ENCODE measurements around the gene TOM1. TPM values are rescaled to one million over a fixed set of nuclear protein-coding genes. Genes with fewer than 3 reads are reported as not detected.

The TOM1 gene
- total RNA-seq, 2 experiments from 2014 or later = 22.7 to 30.6 TPM

GRCh38 chr22:35383679-35384071 is 84.0 kb downstream of the TOM1 start:
- no TSS peak for BruUV-seq (replicated peaks)
- ChIA-PET CTCF (ENCODE audit: unreplicated experiment) (no interaction called here), POLR2A (no interaction called here)
- no peak overlapping the region for H2AFZ ChIP-seq (ENCODE audit: low read length)
- H3K9me3 ChIP-seq (ENCODE audit: low read length) = no peaks in the 10 kb centered on the region
- no peaks in the 10 kb centered on the region for H4K20me1 ChIP-seq (ENCODE audit: insufficient read depth, low read length)
- H3K4me1 ChIP-seq (ENCODE audit: insufficient read depth, low read length, poor library complexity, severe bottlenecking) = peaks cover 28% of the 10 kb centered on the region
- H3K27ac ChIP-seq (ENCODE audit: low read depth, low read length, poor library complexity, severe bottlenecking) = no peak overlapping the region
- no peak overlapping the region for H3K4me3 ChIP-seq (ENCODE audit: low read depth, low read length, poor library complexity, severe bottlenecking)
- H3K79me2 ChIP-seq (ENCODE audit: insufficient read depth, low read depth, low read length) = no peaks in the 10 kb centered on the region
- no peaks in the 10 kb centered on the region for H3K9me2 ChIP-seq (ENCODE audit: insufficient read depth, low read length)
- intact Hi-C loops (cut with micrococcal nuclease; ENCODE audit: unreplicated experiment) = no loop called here
- no peaks in the 10 kb centered on the region for H3K36me3 ChIP-seq (ENCODE audit: insufficient read depth, low read length)
- DNase-seq (ENCODE audit: low spot score) = no peak
- no peak overlapping the region for H3K4me2 ChIP-seq (ENCODE audit: low read length)
- TF ChIP-seq, protein P1, sequence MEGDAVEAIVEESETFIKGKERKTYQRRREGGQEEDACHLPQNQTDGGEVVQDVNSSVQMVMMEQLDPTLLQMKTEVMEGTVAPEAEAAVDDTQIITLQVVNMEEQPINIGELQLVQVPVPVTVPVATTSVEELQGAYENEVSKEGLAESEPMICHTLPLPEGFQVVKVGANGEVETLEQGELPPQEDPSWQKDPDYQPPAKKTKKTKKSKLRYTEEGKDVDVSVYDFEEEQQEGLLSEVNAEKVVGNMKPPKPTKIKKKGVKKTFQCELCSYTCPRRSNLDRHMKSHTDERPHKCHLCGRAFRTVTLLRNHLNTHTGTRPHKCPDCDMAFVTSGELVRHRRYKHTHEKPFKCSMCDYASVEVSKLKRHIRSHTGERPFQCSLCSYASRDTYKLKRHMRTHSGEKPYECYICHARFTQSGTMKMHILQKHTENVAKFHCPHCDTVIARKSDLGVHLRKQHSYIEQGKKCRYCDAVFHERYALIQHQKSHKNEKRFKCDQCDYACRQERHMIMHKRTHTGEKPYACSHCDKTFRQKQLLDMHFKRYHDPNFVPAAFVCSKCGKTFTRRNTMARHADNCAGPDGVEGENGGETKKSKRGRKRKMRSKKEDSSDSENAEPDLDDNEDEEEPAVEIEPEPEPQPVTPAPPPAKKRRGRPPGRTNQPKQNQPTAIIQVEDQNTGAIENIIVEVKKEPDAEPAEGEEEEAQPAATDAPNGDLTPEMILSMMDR (conservative IDR thresholded peaks at IDR 0.05; ENCODE audit: low read length) = no peak
- TF ChIP-seq EZH2phosphoT487 (IDR thresholded peaks at IDR 0.05; ENCODE audit: borderline replicate concordance, low read depth, low read length) = no peak

- Histone ChIP-seq H3K4me3 (ENCODE audit: low read depth, low read length, poor library complexity, severe bottlenecking) (no peak overlapping the region), H4K20me1 (ENCODE audit: insufficient read depth, low read length) (no peaks in the 10 kb centered on the region), H3K9me3 (ENCODE audit: low read length) (no peaks in the 10 kb centered on the region), H3K36me3 (ENCODE audit: insufficient read depth, low read length) (no peaks in the 10 kb centered on the region), H3K4me2 (ENCODE audit: low read length) (no peak overlapping the region), H3K27ac (ENCODE audit: low read depth, low read length, poor library complexity, severe bottlenecking) (no peak overlapping the region), H3K79me2 (ENCODE audit: insufficient read depth, low read depth, low read length) (no peaks in the 10 kb centered on the region), H2AFZ (ENCODE audit: low read length) (peak overlapping the region; percentile 39; the same call in 1 of the 2 replicates), H3K9me2 (ENCODE audit: insufficient read depth, low read length) (no peaks in the 10 kb centered on the region), H3K4me1 (ENCODE audit: insufficient read depth, low read length, poor library complexity, severe bottlenecking) (peaks cover 25% of the 10 kb centered on the region)
- POLR2A ChIA-PET = interaction anchor here (1.1 kb wide), 1 partner anchor 16 kb away, joined by 3 read pairs; no protein-coding TSS in a partner anchor
- CTCF ChIA-PET (ENCODE audit: unreplicated experiment) = no interaction called here
- TF ChIP-seq, protein P1 (conservative IDR thresholded peaks at IDR 0.05; ENCODE audit: low read length) = no peak
- intact Hi-C loops (cut with micrococcal nuclease; ENCODE audit: unreplicated experiment) = no loop called here
- BruUV-seq (replicated peaks) = no TSS peak
- DNase-seq (ENCODE audit: low spot score) = no peak
Observed at GRCh38 chr22:35384527-35384926, 84.8 kb downstream of the TOM1 start.

DNA sequence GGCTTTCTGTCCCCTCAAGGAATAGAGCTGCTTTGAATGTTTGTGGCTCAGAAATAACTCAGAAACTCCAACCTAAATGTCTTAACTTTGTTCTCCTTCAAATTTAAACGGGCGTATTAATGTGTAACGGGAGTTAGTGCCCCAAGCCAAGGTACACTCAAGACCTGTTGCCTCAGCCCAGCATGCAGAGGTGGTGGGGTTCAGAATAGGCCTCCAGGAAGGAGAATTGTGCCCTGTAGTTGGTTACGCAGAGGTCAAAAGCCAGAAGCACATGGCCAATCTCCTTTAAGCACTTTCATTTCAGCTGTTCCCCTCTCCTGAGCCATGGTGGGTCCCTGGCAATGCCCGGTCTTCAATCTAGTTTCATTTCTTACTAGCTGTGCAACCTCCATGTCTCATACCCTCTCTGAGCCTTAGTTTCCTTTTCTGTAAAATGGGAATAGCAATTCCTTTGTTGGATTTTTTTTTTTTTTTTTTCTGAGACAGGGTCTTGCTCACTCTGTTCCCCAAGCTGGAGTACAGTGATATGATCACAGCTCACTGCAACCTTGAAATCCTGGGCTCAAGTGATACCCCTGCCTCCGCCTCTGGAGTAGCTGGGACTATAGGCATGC is 85.4 kb downstream of the TOM1 start:
- Histone ChIP-seq H3K79me2 (ENCODE audit: insufficient read depth, low read depth, low read length) (no peaks in the 10 kb centered on the region), H3K36me3 (ENCODE audit: insufficient read depth, low read length) (no peaks in the 10 kb centered on the region), H3K4me1 (ENCODE audit: insufficient read depth, low read length, poor library complexity, severe bottlenecking) (peaks cover 25% of the 10 kb centered on the region), H3K9me3 (ENCODE audit: low read length) (no peaks in the 10 kb centered on the region), H4K20me1 (ENCODE audit: insufficient read depth, low read length) (no peaks in the 10 kb centered on the region), H3K4me2 (ENCODE audit: low read length) (no peak overlapping the region), H2AFZ (ENCODE audit: low read length) (peak overlapping the region; percentile 39), H3K9me2 (ENCODE audit: insufficient read depth, low read length) (no peaks in the 10 kb centered on the region), H3K27ac (ENCODE audit: low read depth, low read length, poor library complexity, severe bottlenecking) (no peak overlapping the region), H3K4me3 (ENCODE audit: low read depth, low read length, poor library complexity, severe bottlenecking) (no peak overlapping the region)
- ChIA-PET CTCF (ENCODE audit: unreplicated experiment) (no interaction called here), POLR2A (interaction anchor here (0.7 to 1.1 kb wide), 2 partner anchors 17 to 185 kb away, joined by 3 to 7 read pairs; no protein-coding TSS in a partner anchor)
- intact Hi-C loops (cut with micrococcal nuclease; ENCODE audit: unreplicated experiment) = no loop called here
- no peak for TF ChIP-seq EZH2phosphoT487 (IDR thresholded peaks at IDR 0.05; ENCODE audit: borderline replicate concordance, low read depth, low read length)
- TF ChIP-seq, protein P1 (conservative IDR thresholded peaks at IDR 0.05; ENCODE audit: low read length) = no peak
- BruUV-seq (replicated peaks) = no TSS peak
- no peak for DNase-seq (ENCODE audit: low spot score)

Data from OCI-LY7 (cell line).